OCI-LY1 (cell line): Measurements from ENCODE around the gene RBM38.

Experiments used
- H2AFZ ChIP-seq: fragments of 200-600 bp; sonication (generic), shearing (Covaris generic); 2 replicates; pipeline ENCODE4 v1.6.0; 2014; ENCODE audit warnings: antibody characterized with exemption, mild to moderate bottlenecking, low read length
- H3F3A ChIP-seq: fragments of 200-600 bp; sonication (generic), shearing (Covaris generic); 2 replicates; pipeline ENCODE4 v1.6.0; 2014; ENCODE audit warnings: mild to moderate bottlenecking, antibody characterized with exemption, low read length, moderate library complexity; ENCODE audit not compliant: insufficient read depth
- H3K27ac ChIP-seq: fragments of 200-600 bp; sonication (generic); 2 replicates; pipeline ENCODE4 v1.5.1; 2014; ENCODE audit warnings: low read length, mixed run types, mild to moderate bottlenecking, low read depth; ENCODE audit not compliant: poor library complexity, severe bottlenecking
- H3K27me3 ChIP-seq: fragments of 200-600 bp; sonication (generic); 2 replicates; pipeline ENCODE4 v1.6.0; 2014; ENCODE audit warnings: antibody characterized with exemption, mild to moderate bottlenecking, low read length, moderate library complexity; ENCODE audit not compliant: insufficient read depth
- H3K36me3 ChIP-seq: fragments of 200-600 bp; sonication (generic); 2 replicates; pipeline ENCODE4 v1.6.1; 2014; ENCODE audit warnings: mild to moderate bottlenecking, antibody characterized with exemption, low read length, moderate library complexity, mixed read lengths; ENCODE audit not compliant: insufficient read depth
- H3K4me1 ChIP-seq: fragments of 200-600 bp; sonication (generic); 2 replicates; pipeline ENCODE4 v1.5.1; 2014; ENCODE audit warnings: mild to moderate bottlenecking, low read length, moderate library complexity; ENCODE audit not compliant: insufficient read depth, severe bottlenecking
- H3K4me2 ChIP-seq: fragments of 200-600 bp; sonication (generic), shearing (Covaris generic); 2 replicates; pipeline ENCODE4 v1.6.1; 2014; ENCODE audit warnings: low read length
- H3K4me3 ChIP-seq: fragments of 200-600 bp; sonication (generic); 2 replicates; pipeline ENCODE4 v1.5.1; 2014; ENCODE audit warnings: low read length, low read depth, mild to moderate bottlenecking, mixed read lengths; ENCODE audit not compliant: poor library complexity, severe bottlenecking
- H3K79me2 ChIP-seq: fragments of 200-600 bp; shearing (Covaris generic); 2 replicates; pipeline ENCODE4 v1.6.1; 2016; ENCODE audit warnings: mixed run types, low read length, mixed read lengths; ENCODE audit not compliant: insufficient read depth
- H3K9ac ChIP-seq: fragments of 200-600 bp; sonication (generic), shearing (Covaris generic); 2 replicates; pipeline ENCODE4 v1.6.1; 2014; ENCODE audit warnings: mild to moderate bottlenecking, low read length, mixed read lengths
- H3K9me2 ChIP-seq: fragments of 200-600 bp; sonication (generic), shearing (Covaris generic); 2 replicates; pipeline ENCODE4 v1.6.1; 2014; ENCODE audit warnings: low read depth, mild to moderate bottlenecking, low read length, mixed read lengths
- H3K9me3 ChIP-seq: fragments of 200-600 bp; shearing (Covaris generic); 2 replicates; pipeline ENCODE4 v1.6.1; 2014; ENCODE audit warnings: low read length, mixed read lengths
- H4K20me1 ChIP-seq: fragments of 200-600 bp; sonication (generic), shearing (Covaris generic); 2 replicates; pipeline ENCODE4 v1.6.0; 2016; ENCODE audit warnings: mild to moderate bottlenecking, low read length; ENCODE audit not compliant: insufficient read depth
- CTCF ChIP-seq: fragments of 200-600 bp; sonication (generic), shearing (Covaris generic); IDR thresholded peaks from 2 replicates; pipeline ENCODE4 v1.5.1; 2017; ENCODE audit warnings: mild to moderate bottlenecking, antibody characterized with exemption, low read length, moderate library complexity, mixed read lengths
- EZH2 ChIP-seq: fragments of 200-600 bp; sonication (generic), shearing (Covaris generic); IDR thresholded peaks from 2 replicates; pipeline ENCODE4 v1.8.0; 2017; ENCODE audit warnings: borderline replicate concordance, mixed run types, mild to moderate bottlenecking, antibody characterized with exemption, low read length, moderate library complexity, mixed read lengths

The RBM38 gene

GRCh38 chr20:57384953-57385761 lies 6.0 kb upstream of the RBM38 start:
- H3K9ac ChIP-seq: no peak overlapping the region; the same call in 1 of the 2 replicates
- no peaks in the 10 kb centered on the region for H3K79me2 ChIP-seq
- peaks cover 9% of the 10 kb centered on the region; the same call in 1 of the 2 replicates for H3K36me3 ChIP-seq
- peaks cover 72% of the 10 kb centered on the region for H3K4me1 ChIP-seq
- TF ChIP-seq CTCF (no peak), EZH2 (no peak)
- no peaks in the 10 kb centered on the region for H4K20me1 ChIP-seq
- no peaks in the 10 kb centered on the region for H3K9me3 ChIP-seq
- no peaks in the 10 kb centered on the region for H3K27me3 ChIP-seq
- peaks cover 9% of the 10 kb centered on the region; the same call in 1 of the 2 replicates for H3F3A ChIP-seq
- no peak overlapping the region; the same call in 1 of the 2 replicates for H3K4me2 ChIP-seq
- H3K9me2 ChIP-seq: no peaks in the 10 kb centered on the region
- no peak overlapping the region for H2AFZ ChIP-seq
- H3K4me3 ChIP-seq: no peak overlapping the region
- peak overlapping the region; percentile 91 for H3K27ac ChIP-seq

- Histone ChIP-seq H4K20me1 (no peaks in the 10 kb centered on the region), H2AFZ (no peak overlapping the region), H3K9ac (no peak overlapping the region), H3K4me2 (no peak overlapping the region), H3K27me3 (no peaks in the 10 kb centered on the region), H3K79me2 (no peaks in the 10 kb centered on the region), H3K4me3 (no peak overlapping the region), H3F3A (peaks cover 9% of the 10 kb centered on the region; the same call in 1 of the 2 replicates), H3K36me3 (peaks cover 1% of the 10 kb centered on the region; the same call in 1 of the 2 replicates), H3K27ac (peak overlapping the region; percentile 99), H3K4me1 (peaks cover 76% of the 10 kb centered on the region), H3K9me2 (no peaks in the 10 kb centered on the region), H3K9me3 (no peaks in the 10 kb centered on the region)
- no peak for TF ChIP-seq CTCF
- TF ChIP-seq EZH2: no peak
Measured at GRCh38 chr20:57385940-57386339, 5.3 kb upstream of the RBM38 start.

GRCh38 chr20:57386762-57387161 lies 4.4 kb upstream of the RBM38 start:
- no peaks in the 10 kb centered on the region for H3K36me3 ChIP-seq
- H3K4me2 ChIP-seq: no peak overlapping the region
- H3K27me3 ChIP-seq: no peaks in the 10 kb centered on the region
- peak overlapping the region; percentile 99 for H3K27ac ChIP-seq
- H3K9ac ChIP-seq: no peak overlapping the region
- no peaks in the 10 kb centered on the region for H4K20me1 ChIP-seq
- peaks cover 73% of the 10 kb centered on the region for H3K4me1 ChIP-seq
- H3K4me3 ChIP-seq: no peak overlapping the region
- H3F3A ChIP-seq: peaks cover 9% of the 10 kb centered on the region; the same call in 1 of the 2 replicates
- no peaks in the 10 kb centered on the region for H3K9me2 ChIP-seq
- no peaks in the 10 kb centered on the region for H3K79me2 ChIP-seq
- TF ChIP-seq CTCF: no peak
- no peak for TF ChIP-seq EZH2
- H3K9me3 ChIP-seq: no peaks in the 10 kb centered on the region
- H2AFZ ChIP-seq: no peak overlapping the region
